NT2/D1 (cell line): Measurements from ENCODE around the gene KLHL29.

ENCODE experiments used
- DNase-seq: peaks from one replicate; pipeline ENCODE4 v3.0.0-alpha.2; 2011; ENCODE audit warnings: low read depth, low spot score
- H3K27me3 ChIP-seq: 2 replicates; pipeline ENCODE4 v1.6.0; 2011; ENCODE audit warnings: mild to moderate bottlenecking; ENCODE audit not compliant: insufficient read length, insufficient read depth
- H3K36me3 ChIP-seq: 2 replicates; pipeline ENCODE4 v1.6.1; 2011; ENCODE audit warnings: mild to moderate bottlenecking, low read length, mixed read lengths; ENCODE audit not compliant: insufficient read depth, insufficient read length
- H3K4me1 ChIP-seq: 2 replicates; pipeline ENCODE4 v1.5.1; 2011; ENCODE audit not compliant: insufficient read depth, insufficient read length
- H3K4me3 ChIP-seq: 2 replicates; pipeline ENCODE4 v1.5.1; 2011; ENCODE audit warnings: low read depth; ENCODE audit not compliant: insufficient read length
- H3K9ac ChIP-seq: 2 replicates; pipeline ENCODE4 v1.6.0; 2011; ENCODE audit warnings: low read depth; ENCODE audit not compliant: insufficient read length
- H3K9me3 ChIP-seq: 2 replicates; pipeline ENCODE4 v1.5.1; 2011; ENCODE audit warnings: mild to moderate bottlenecking, low read length; ENCODE audit not compliant: insufficient read depth
- SUZ12 ChIP-seq: IDR thresholded peaks from 2 replicates; pipeline ENCODE4 v1.6.1; 2011; ENCODE audit not compliant: insufficient read length, insufficient read depth; ENCODE audit errors: extremely low read depth
- YY1 ChIP-seq: IDR thresholded peaks from 2 replicates; pipeline ENCODE4 v1.6.1; 2011; ENCODE audit not compliant: insufficient read length, insufficient read depth
- ZNF274 ChIP-seq: IDR thresholded peaks from 2 replicates; pipeline ENCODE4 v1.6.1; 2011; ENCODE audit warnings: mild to moderate bottlenecking, low read depth, low read length

KLHL29 gene

GRCh38 chr2:23689891-23690290 lies 304.9 kb downstream of the KLHL29 start:
- Histone ChIP-seq H3K4me1 (peaks cover 5% of the 10 kb centered on the region), H3K4me3 (no peak overlapping the region), H3K36me3 (peaks cover 2% of the 10 kb centered on the region), H3K27me3 (no peaks in the 10 kb centered on the region), H3K9ac (no peak overlapping the region), H3K9me3 (no peaks in the 10 kb centered on the region)
- no peak for DNase-seq
- TF ChIP-seq SUZ12 (no peak), ZNF274 (no peak), YY1 (no peak)

- peaks cover 2% of the 10 kb centered on the region for H3K36me3 ChIP-seq
- H3K4me3 ChIP-seq = no peak overlapping the region
- H3K4me1 ChIP-seq = peaks cover 4% of the 10 kb centered on the region
- DNase-seq = no peak
- H3K9me3 ChIP-seq = no peaks in the 10 kb centered on the region
- no peaks in the 10 kb centered on the region for H3K27me3 ChIP-seq
- no peak overlapping the region for H3K9ac ChIP-seq
- no peak for TF ChIP-seq SUZ12
- no peak for TF ChIP-seq YY1
- no peak for TF ChIP-seq ZNF274
Measured at GRCh38 chr2:23690421-23691105, 305.6 kb downstream of the KLHL29 start.

GRCh38 chr2:23691106-23691470 lies 306.1 kb downstream of the KLHL29 start:
- H3K4me1 ChIP-seq = peaks cover 4% of the 10 kb centered on the region
- peaks cover 2% of the 10 kb centered on the region for H3K36me3 ChIP-seq
- no peaks in the 10 kb centered on the region for H3K27me3 ChIP-seq
- no peak overlapping the region for H3K9ac ChIP-seq
- DNase-seq = no peak
- no peak overlapping the region for H3K4me3 ChIP-seq
- H3K9me3 ChIP-seq = no peaks in the 10 kb centered on the region
- TF ChIP-seq ZNF274 = no peak
- no peak for TF ChIP-seq SUZ12
- TF ChIP-seq YY1 = no peak

- H3K4me3 ChIP-seq = no peak overlapping the region
- DNase-seq = no peak
- H3K4me1 ChIP-seq = peaks cover 4% of the 10 kb centered on the region
- peaks cover 7% of the 10 kb centered on the region for H3K36me3 ChIP-seq
- no peak overlapping the region for H3K9ac ChIP-seq
- TF ChIP-seq SUZ12 (no peak), ZNF274 (no peak), YY1 (no peak)
- H3K9me3 ChIP-seq = no peaks in the 10 kb centered on the region
- no peaks in the 10 kb centered on the region for H3K27me3 ChIP-seq
Measured at GRCh38 chr2:23691565-23691964, 306.6 kb downstream of the KLHL29 start.

GRCh38 chr2:23692263-23692662 lies 307.3 kb downstream of the KLHL29 start:
- TF ChIP-seq ZNF274 (no peak), YY1 (no peak), SUZ12 (no peak)
- DNase-seq = no peak
- Histone ChIP-seq H3K4me3 (no peak overlapping the region), H3K4me1 (peaks cover 4% of the 10 kb centered on the region), H3K9me3 (no peaks in the 10 kb centered on the region), H3K9ac (no peak overlapping the region), H3K36me3 (peaks cover 7% of the 10 kb centered on the region), H3K27me3 (no peaks in the 10 kb centered on the region)

- H3K9me3 ChIP-seq = no peaks in the 10 kb centered on the region
- no peaks in the 10 kb centered on the region for H3K27me3 ChIP-seq
- H3K9ac ChIP-seq = no peak overlapping the region
- no peak for DNase-seq
- TF ChIP-seq YY1 (no peak), SUZ12 (no peak), ZNF274 (no peak)
- H3K4me1 ChIP-seq = peaks cover 4% of the 10 kb centered on the region
- H3K4me3 ChIP-seq = no peak overlapping the region
- peaks cover 7% of the 10 kb centered on the region for H3K36me3 ChIP-seq
Measured at GRCh38 chr2:23692851-23693605, 308.0 kb downstream of the KLHL29 start.

- no peak for TF ChIP-seq ZNF274
- no peak for TF ChIP-seq YY1
- TF ChIP-seq SUZ12 = no peak
- Histone ChIP-seq H3K27me3 (no peaks in the 10 kb centered on the region), H3K9ac (no peak overlapping the region), H3K4me3 (no peak overlapping the region), H3K4me1 (peaks cover 4% of the 10 kb centered on the region), H3K36me3 (peaks cover 7% of the 10 kb centered on the region), H3K9me3 (no peaks in the 10 kb centered on the region)
- DNase-seq = no peak
Measured at GRCh38 chr2:23693606-23693951, 308.6 kb downstream of the KLHL29 start.
